ENCODE data around the gene LPA.
"Not testable (repeated sequence)": the region's sequence is repeated elsewhere in the genome, so short reads cannot be mapped to it uniquely, and the experiment has no call there.

DNA sequence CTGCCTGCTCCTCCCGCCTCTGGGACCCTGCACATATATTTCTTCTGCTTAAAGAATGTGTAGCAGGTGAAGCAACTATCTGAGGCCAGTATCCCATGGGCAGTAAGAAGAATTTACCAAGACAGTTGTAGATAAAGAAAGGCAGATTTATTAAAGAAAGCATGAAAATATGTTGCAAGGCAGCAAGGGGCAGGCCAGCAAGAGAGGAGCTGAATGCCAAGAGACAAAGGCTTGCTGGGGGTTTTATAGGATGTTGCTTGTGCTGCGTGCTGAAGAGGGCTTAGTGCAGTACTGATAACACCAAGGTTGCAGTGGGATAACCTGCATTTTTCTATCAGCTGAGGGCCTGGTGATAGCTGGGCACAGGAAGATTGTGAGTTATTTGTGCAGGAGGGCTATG lies 31.5 kb upstream of the LPA start:
- TF ChIP-seq, protein P1, sequence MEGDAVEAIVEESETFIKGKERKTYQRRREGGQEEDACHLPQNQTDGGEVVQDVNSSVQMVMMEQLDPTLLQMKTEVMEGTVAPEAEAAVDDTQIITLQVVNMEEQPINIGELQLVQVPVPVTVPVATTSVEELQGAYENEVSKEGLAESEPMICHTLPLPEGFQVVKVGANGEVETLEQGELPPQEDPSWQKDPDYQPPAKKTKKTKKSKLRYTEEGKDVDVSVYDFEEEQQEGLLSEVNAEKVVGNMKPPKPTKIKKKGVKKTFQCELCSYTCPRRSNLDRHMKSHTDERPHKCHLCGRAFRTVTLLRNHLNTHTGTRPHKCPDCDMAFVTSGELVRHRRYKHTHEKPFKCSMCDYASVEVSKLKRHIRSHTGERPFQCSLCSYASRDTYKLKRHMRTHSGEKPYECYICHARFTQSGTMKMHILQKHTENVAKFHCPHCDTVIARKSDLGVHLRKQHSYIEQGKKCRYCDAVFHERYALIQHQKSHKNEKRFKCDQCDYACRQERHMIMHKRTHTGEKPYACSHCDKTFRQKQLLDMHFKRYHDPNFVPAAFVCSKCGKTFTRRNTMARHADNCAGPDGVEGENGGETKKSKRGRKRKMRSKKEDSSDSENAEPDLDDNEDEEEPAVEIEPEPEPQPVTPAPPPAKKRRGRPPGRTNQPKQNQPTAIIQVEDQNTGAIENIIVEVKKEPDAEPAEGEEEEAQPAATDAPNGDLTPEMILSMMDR (IDR thresholded peaks at IDR 0.05; ENCODE audit: poor library complexity), result not testable (repeated sequence)
- TF ChIP-seq EZH2 (IDR thresholded peaks at IDR 0.05; ENCODE audit: borderline replicate concordance); EZH2phosphoT487 (IDR thresholded peaks at IDR 0.05; ENCODE audit: low read depth, severe bottlenecking, unreplicated experiment): not testable (repeated sequence)

All from hepatocyte (in vitro differentiated cells).